HepG2 (cell line): ENCODE data around the gene IGIP. TPM values are rescaled to one million over a fixed set of nuclear protein-coding genes. Genes with fewer than 3 reads are reported as not detected.

ENCODE experiments used
- ATF6 ChIP-seq: sonication (generic); formaldehyde crosslinking; conservative IDR thresholded peaks from 2 replicates; pipeline ENCODE4 v1.4.0; 2020; ENCODE audit warnings: missing genetic modification reagents
- FOSL1 ChIP-seq: sonication (generic); formaldehyde crosslinking; IDR thresholded peaks from 2 replicates; pipeline ENCODE4 v1.9.0; 2021; ENCODE audit warnings: missing genetic modification reagents, borderline replicate concordance
- HNF1A ChIP-seq, 2 experiments: sonication (generic) in 1 of 2; formaldehyde crosslinking in 1 of 2; IDR thresholded peaks; 2 replicates each; pipeline versions ENCODE4 v1.4.0 to v1.6.1; 2016 to 2020; ENCODE audit warnings: borderline replicate concordance in 1 of 2, low read depth in 1 of 2, mild to moderate bottlenecking in 1 of 2, missing genetic modification reagents in 1 of 2
- JUNB ChIP-seq: sonication (generic); formaldehyde crosslinking; IDR thresholded peaks from 2 replicates; pipeline ENCODE4 v1.8.0; 2022; ENCODE audit warnings: missing genetic modification reagents, mild to moderate bottlenecking, borderline replicate concordance
- RBM39 ChIP-seq: fragments of 200-400 bp; formaldehyde crosslinking; IDR thresholded peaks from one replicate; pipeline ENCODE4 v1.6.1; 2018; ENCODE audit warnings: antibody characterized with exemption, mild to moderate bottlenecking, low read depth, low read length; ENCODE audit not compliant: poor library complexity, severe bottlenecking
- RCOR2 ChIP-seq: IDR thresholded peaks from 2 replicates; pipeline ENCODE4 v1.6.1; 2016; ENCODE audit warnings: missing biosample characterization, missing genetic modification reagents
- SIX1 ChIP-seq: sonication (generic); formaldehyde crosslinking; IDR thresholded peaks from 2 replicates; pipeline ENCODE4 v1.4.0; 2020; ENCODE audit warnings: missing genetic modification reagents, borderline replicate concordance
- TIGD3 ChIP-seq: sonication (generic); formaldehyde crosslinking; IDR thresholded peaks from 2 replicates; pipeline ENCODE4 v1.5.1; 2020; ENCODE audit warnings: mild to moderate bottlenecking, missing genetic modification reagents, borderline replicate concordance
- ZNF264 ChIP-seq: sonication (generic); formaldehyde crosslinking; IDR thresholded peaks from 2 replicates; pipeline ENCODE4 v1.4.0; 2020; ENCODE audit warnings: missing genetic modification reagents
- ZNF350 ChIP-seq: sonication (generic); formaldehyde crosslinking; IDR thresholded peaks from 2 replicates; pipeline ENCODE4 v1.4.0; 2020; ENCODE audit warnings: mild to moderate bottlenecking, low read depth, missing genetic modification reagents, borderline replicate concordance
- ZNF746 ChIP-seq: sonication (generic); formaldehyde crosslinking; IDR thresholded peaks from 2 replicates; pipeline ENCODE4 v1.8.0; 2022; ENCODE audit warnings: mild to moderate bottlenecking, missing genetic modification reagents
- ZSCAN21 ChIP-seq: sonication (generic); formaldehyde crosslinking; IDR thresholded peaks from 2 replicates; pipeline ENCODE4 v1.8.0; 2022; ENCODE audit warnings: mild to moderate bottlenecking, missing genetic modification reagents, moderate library complexity, borderline replicate concordance
- ZSCAN30 ChIP-seq: sonication (generic); formaldehyde crosslinking; IDR thresholded peaks from 2 replicates; pipeline ENCODE4 v1.5.0; 2020; ENCODE audit warnings: mild to moderate bottlenecking, missing genetic modification reagents
- polyA plus RNA-seq, 8 experiments: library from polyadenylated mRNA; depleted of rRNA in 3 of 8; stranded (reverse) in 7 of 8; unstranded in 1 of 8; fragments of >200 nt; fragmentation: Illumina TruSeq in 4 of 8; extraction: Trizol in 4 of 8; gene quantifications; 2 replicates each; pipeline versions ENCODE4 v1.2.1 to v1.2.3, GENCODE V29; 2011 to 2016; ENCODE audit warnings: low read depth in 4 of 8, missing spikeins in 1 of 8, mixed read lengths in 1 of 8; ENCODE audit not compliant: insufficient read depth in 1 of 8
- total RNA-seq, 5 experiments: library from RNA; depleted of rRNA; stranded (reverse); fragments of >200 nt; fragmentation: Illumina TruSeq; extraction: Trizol; gene quantifications; 2 replicates each; pipeline ENCODE4 v1.2.3, GENCODE V29; 2016; ENCODE audit warnings: low read depth in 1 of 5
- TF ChIP-seq, protein P1 (sequence below): sonication (generic); formaldehyde crosslinking; IDR thresholded peaks from 2 replicates; pipeline ENCODE4 v1.8.1; 2023; ENCODE audit warnings: mild to moderate bottlenecking, missing genetic modification reagents
- TF ChIP-seq, protein P2 (sequence below): sonication (generic); formaldehyde crosslinking; IDR thresholded peaks from 2 replicates; pipeline ENCODE4 v1.4.0; 2020; ENCODE audit warnings: missing genetic modification reagents

Gene IGIP
- total and polyA plus RNA-seq, 2 of the 13 experiments (the other 11 are each of a cell fraction or from before 2014, with no cell fraction given): 1.7 to 2.1 TPM

DNA sequence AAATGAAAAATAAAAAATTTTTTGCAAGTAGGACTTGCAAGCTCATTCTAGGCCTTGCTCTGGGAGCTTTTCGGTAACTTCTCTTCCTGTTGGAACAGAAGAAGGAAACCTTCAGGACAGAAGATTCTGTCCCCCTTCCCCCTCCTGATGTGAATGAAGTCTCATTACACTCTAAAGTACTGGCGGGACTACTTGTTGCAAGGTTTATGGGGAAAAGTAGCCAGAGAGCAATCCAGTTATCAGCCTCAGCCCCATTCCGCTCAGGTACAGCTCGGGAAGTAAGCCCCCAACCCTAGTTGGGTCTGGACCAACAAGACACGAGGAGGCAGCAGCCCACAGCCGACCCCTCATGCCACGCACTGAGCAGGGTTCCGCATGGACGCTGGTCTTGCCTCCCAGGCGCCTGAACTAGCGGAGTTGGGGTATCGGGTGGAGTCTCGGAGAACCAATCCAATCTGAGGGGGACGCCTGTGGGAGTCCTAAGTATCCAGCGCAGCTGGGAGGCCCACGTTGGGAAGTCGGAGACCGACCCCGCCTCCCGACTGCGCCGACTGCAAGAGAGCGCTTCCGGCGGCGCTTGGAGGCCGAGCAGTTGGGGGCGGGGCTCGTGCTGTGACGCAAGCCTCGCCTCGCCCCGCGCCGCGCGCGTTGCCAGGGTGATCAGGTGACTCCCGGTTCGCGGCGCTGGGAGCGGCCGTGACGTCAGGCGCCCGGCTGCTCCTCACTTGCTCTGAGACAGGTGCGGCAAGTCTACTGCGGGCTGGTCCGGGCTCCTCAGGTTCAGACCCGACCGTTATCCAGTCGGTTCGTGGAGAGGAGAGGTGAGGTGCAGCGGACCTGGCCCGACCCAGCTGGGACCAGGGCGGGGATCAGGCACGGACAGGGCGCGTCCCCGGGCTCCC, 49.0 kb downstream of the IGIP start, which contains the start of gene CYSTM1 (continued):
- TF ChIP-seq ATF6: no peak
- no peak for TF ChIP-seq TIGD3 (CRISPR knock-in tag)
- no peak for TF ChIP-seq ZNF264 (CRISPR knock-in tag)
- peak; percentile 43; the same call in 1 of the 2 replicates for TF ChIP-seq ZSCAN21 (CRISPR knock-in tag)
- TF ChIP-seq, protein P1, sequence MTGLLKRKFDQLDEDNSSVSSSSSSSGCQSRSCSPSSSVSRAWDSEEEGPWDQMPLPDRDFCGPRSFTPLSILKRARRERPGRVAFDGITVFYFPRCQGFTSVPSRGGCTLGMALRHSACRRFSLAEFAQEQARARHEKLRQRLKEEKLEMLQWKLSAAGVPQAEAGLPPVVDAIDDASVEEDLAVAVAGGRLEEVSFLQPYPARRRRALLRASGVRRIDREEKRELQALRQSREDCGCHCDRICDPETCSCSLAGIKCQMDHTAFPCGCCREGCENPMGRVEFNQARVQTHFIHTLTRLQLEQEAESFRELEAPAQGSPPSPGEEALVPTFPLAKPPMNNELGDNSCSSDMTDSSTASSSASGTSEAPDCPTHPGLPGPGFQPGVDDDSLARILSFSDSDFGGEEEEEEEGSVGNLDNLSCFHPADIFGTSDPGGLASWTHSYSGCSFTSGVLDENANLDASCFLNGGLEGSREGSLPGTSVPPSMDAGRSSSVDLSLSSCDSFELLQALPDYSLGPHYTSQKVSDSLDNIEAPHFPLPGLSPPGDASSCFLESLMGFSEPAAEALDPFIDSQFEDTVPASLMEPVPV (CRISPR knock-in tag): no peak
- TF ChIP-seq HNF1A (IDR thresholded peaks at IDR 0.05; ENCODE audit: low read depth): no peak
- 0 out of 2 replicates have a peak, but pooled peaks have one; percentile 0 for TF ChIP-seq HNF1A (CRISPR knock-in tag; IDR thresholded peaks at IDR 0.05; ENCODE audit: borderline replicate concordance)
- no peak for TF ChIP-seq SIX1
- TF ChIP-seq FOSL1 (CRISPR knock-in tag): no peak
- no peak for TF ChIP-seq ZSCAN30
- TF ChIP-seq JUNB (CRISPR knock-in tag): no peak
- peak; percentile 17 for TF ChIP-seq RBM39
- no peak; the same call in 1 of the 2 replicates for TF ChIP-seq RCOR2 (CRISPR knock-in tag)
- TF ChIP-seq, protein P2, sequence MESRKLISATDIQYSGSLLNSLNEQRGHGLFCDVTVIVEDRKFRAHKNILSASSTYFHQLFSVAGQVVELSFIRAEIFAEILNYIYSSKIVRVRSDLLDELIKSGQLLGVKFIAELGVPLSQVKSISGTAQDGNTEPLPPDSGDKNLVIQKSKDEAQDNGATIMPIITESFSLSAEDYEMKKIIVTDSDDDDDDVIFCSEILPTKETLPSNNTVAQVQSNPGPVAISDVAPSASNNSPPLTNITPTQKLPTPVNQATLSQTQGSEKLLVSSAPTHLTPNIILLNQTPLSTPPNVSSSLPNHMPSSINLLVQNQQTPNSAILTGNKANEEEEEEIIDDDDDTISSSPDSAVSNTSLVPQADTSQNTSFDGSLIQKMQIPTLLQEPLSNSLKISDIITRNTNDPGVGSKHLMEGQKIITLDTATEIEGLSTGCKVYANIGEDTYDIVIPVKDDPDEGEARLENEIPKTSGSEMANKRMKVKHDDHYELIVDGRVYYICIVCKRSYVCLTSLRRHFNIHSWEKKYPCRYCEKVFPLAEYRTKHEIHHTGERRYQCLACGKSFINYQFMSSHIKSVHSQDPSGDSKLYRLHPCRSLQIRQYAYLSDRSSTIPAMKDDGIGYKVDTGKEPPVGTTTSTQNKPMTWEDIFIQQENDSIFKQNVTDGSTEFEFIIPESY (CRISPR knock-in tag): no peak
- TF ChIP-seq ZNF350 (CRISPR knock-in tag): peak; percentile 54; the same call in 1 of the 2 replicates
- TF ChIP-seq ZNF746 (CRISPR knock-in tag): 0 out of 2 replicates have a peak, but pooled peaks have one; percentile 9
